Stimulated activated naive CD4-positive, alpha-beta T cell (primary cell): ENCODE measurements around the gene PRR5.

ENCODE experiments used
- DNase-seq, 6 experiments: peaks; one replicate each; lab custom pipeline; 2025; lab: John Stamatoyannopoulos, UW

The PRR5 gene

GRCh38 chr22:44693145-44693544 lies 8.9 kb upstream of the PRR5 start:
- DNase-seq: no peak

GRCh38 chr22:44693756-44694155 lies 8.2 kb upstream of the PRR5 start:
- DNase-seq: no peak

GRCh38 chr22:44697423-44698141 lies 4.4 kb upstream of the PRR5 start:
- DNase-seq: peak; percentile 54 to 85 (median 76)

GRCh38 chr22:44698531-44699421 lies 3.2 kb upstream of the PRR5 start:
- no peak for DNase-seq

GRCh38 chr22:44700456-44700855 lies 1.5 kb upstream of the PRR5 start:
- DNase-seq: no peak

- DNase-seq: no peak
Measured at GRCh38 chr22:44701187-44701790, 715 bp upstream of the PRR5 start.

GRCh38 chr22:44702479-44703198 lies 635 bp downstream of the PRR5 start:
- peak in 4 of 6 experiments; percentile 26 to 71 (median 53) for DNase-seq

- DNase-seq: no peak
Measured at GRCh38 chr22:44703255-44703870, 1.4 kb downstream of the PRR5 start.

- DNase-seq: no peak
Measured at GRCh38 chr22:44704159-44705021, 2.4 kb downstream of the PRR5 start.

GRCh38 chr22:44705022-44705297 lies 3.0 kb downstream of the PRR5 start:
- no peak for DNase-seq

- DNase-seq: no peak
Measured at GRCh38 chr22:44706488-44706887, 4.5 kb downstream of the PRR5 start.

GRCh38 chr22:44707178-44707577 lies 5.2 kb downstream of the PRR5 start:
- no peak for DNase-seq

GRCh38 chr22:44707752-44708151 lies 5.7 kb downstream of the PRR5 start:
- no peak for DNase-seq

- DNase-seq: no peak
Measured at GRCh38 chr22:44709881-44710392, 7.9 kb downstream of the PRR5 start.

GRCh38 chr22:44710474-44711240 lies 8.7 kb downstream of the PRR5 start:
- DNase-seq: no peak

GRCh38 chr22:44711241-44711560 lies 9.2 kb downstream of the PRR5 start:
- DNase-seq: no peak

- DNase-seq: no peak
Measured at GRCh38 chr22:44711690-44712555, 9.9 kb downstream of the PRR5 start.

GRCh38 chr22:44712962-44713361 lies 11.0 kb downstream of the PRR5 start:
- no peak for DNase-seq

- no peak for DNase-seq
Measured at GRCh38 chr22:44714703-44715350, 12.8 kb downstream of the PRR5 start.
